Fibroblast of lung (primary cell): Measurements from ENCODE around the gene SPEN.
"Not testable (repeated sequence)": the region's sequence is repeated elsewhere in the genome, so short reads cannot be mapped to it uniquely, and the experiment has no call there.

Source experiments
- CTCF ChIP-seq, 2 donors: IDR thresholded peaks in 1 of 2; conservative IDR thresholded peaks in 1 of 2; 1 replicate in 1 of 2; 2 replicates in 1 of 2; pipeline ENCODE4 v1.5.1; 2011 to 2012; ENCODE audit warnings: low read length in 2 of 2, control low read depth in 1 of 2, inconsistent platforms in 1 of 2, low read depth in 1 of 2, mild to moderate bottlenecking in 1 of 2
- EZH2 ChIP-seq: IDR thresholded peaks from 2 replicates; pipeline ENCODE4 v1.5.1; 2012; ENCODE audit warnings: low read length, control low read depth, mild to moderate bottlenecking; ENCODE audit errors: missing control alignments

DNA sequence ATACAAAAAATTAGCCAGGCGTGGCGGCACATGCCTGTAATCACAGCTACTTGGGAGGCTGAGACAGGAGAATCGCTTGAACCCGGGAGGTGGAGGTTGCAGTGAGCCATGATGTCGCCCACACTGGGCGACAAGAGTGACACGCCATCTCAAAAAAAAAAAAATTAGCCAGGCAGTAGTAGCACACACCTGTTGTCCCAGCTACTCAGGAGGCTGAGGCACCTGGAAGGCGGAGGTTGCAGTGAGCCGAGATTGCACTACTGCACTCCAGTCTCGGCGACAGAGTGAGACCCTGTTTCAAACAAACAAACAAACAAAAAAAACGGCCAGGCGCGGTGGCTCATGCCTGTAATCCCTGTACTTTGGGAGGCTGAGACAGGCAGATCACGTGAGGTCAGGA, 19.9 kb upstream of the SPEN start:
- TF ChIP-seq CTCF (conservative IDR thresholded peaks at IDR 0.05 in 1 of 2, IDR thresholded peaks at IDR 0.05 in 1 of 2; ENCODE audit: low read depth in 1 of 2, low read length in 2 of 2); EZH2: not testable (repeated sequence)
